HepG2 (cell line): ENCODE results near the gene GRIN3B. TPM values are rescaled to one million over a fixed set of nuclear protein-coding genes. Genes with fewer than 3 reads are reported as not detected.

Experiments
- AKNA ChIP-seq: sonication (generic); formaldehyde crosslinking; IDR thresholded peaks from 2 replicates; pipeline ENCODE4 v1.4.0; 2020; ENCODE audit warnings: missing genetic modification reagents, borderline replicate concordance
- DDIT3 ChIP-seq: sonication (generic); formaldehyde crosslinking; IDR thresholded peaks from 2 replicates; pipeline ENCODE4 v1.4.0; 2020; ENCODE audit warnings: mild to moderate bottlenecking, missing genetic modification reagents
- GPBP1L1 ChIP-seq: sonication (generic); formaldehyde crosslinking; IDR thresholded peaks from 2 replicates; pipeline ENCODE4 v1.5.0; 2020; ENCODE audit warnings: mild to moderate bottlenecking, missing genetic modification reagents
- HNF1B ChIP-seq: sonication (generic); formaldehyde crosslinking; IDR thresholded peaks from 2 replicates; pipeline ENCODE4 v1.5.1; 2020; ENCODE audit warnings: mild to moderate bottlenecking, moderate library complexity, missing genetic modification reagents
- HNRNPUL1 ChIP-seq: fragments of 200-400 bp; formaldehyde crosslinking; IDR thresholded peaks from 2 replicates; pipeline ENCODE4 v1.6.1; 2017; ENCODE audit warnings: low read depth, mild to moderate bottlenecking, low read length, moderate library complexity
- KDM3A ChIP-seq: IDR thresholded peaks from 2 replicates; pipeline ENCODE4 v1.6.1; 2018; ENCODE audit warnings: low read depth, missing compliant biosample characterization
- MTA1 ChIP-seq: sonication (generic); formaldehyde crosslinking; IDR thresholded peaks from 2 replicates; pipeline ENCODE4 v1.4.0; 2020; ENCODE audit warnings: missing genetic modification reagents, mild to moderate bottlenecking, borderline replicate concordance
- MXD4 ChIP-seq: IDR thresholded peaks from 2 replicates; pipeline ENCODE4 v1.6.1; 2016; ENCODE audit warnings: mild to moderate bottlenecking, missing biosample characterization, missing genetic modification reagents
- SKIL ChIP-seq: sonication (generic); formaldehyde crosslinking; IDR thresholded peaks from 2 replicates; pipeline ENCODE4 v1.8.0; 2022; ENCODE audit warnings: missing genetic modification reagents, mild to moderate bottlenecking, moderate library complexity, borderline replicate concordance
- TBP ChIP-seq: sonication (generic); formaldehyde crosslinking; IDR thresholded peaks from 2 replicates; pipeline ENCODE4 v1.5.0; 2020; ENCODE audit warnings: missing genetic modification reagents
- TCF12 ChIP-seq, 2 experiments: fragments of 450-650 bp in 1 of 2; sonication (generic) in 1 of 2; formaldehyde crosslinking in 1 of 2; IDR thresholded peaks; 2 replicates each; pipeline versions ENCODE4 v1.6.1 to v1.8.0; 2017 to 2022; ENCODE audit warnings: antibody characterized with exemption in 1 of 2, mild to moderate bottlenecking in 1 of 2, missing genetic modification reagents in 1 of 2, moderate library complexity in 1 of 2
- ZNF260 ChIP-seq: sonication (generic); formaldehyde crosslinking; IDR thresholded peaks from 2 replicates; pipeline ENCODE4 v1.4.0; 2020; ENCODE audit warnings: missing genetic modification reagents, low read depth, mild to moderate bottlenecking, borderline replicate concordance
- ZNF263 ChIP-seq: sonication (generic); formaldehyde crosslinking; IDR thresholded peaks from 2 replicates; pipeline ENCODE4 v1.4.0; 2020; ENCODE audit warnings: missing genetic modification reagents
- ZNF264 ChIP-seq: sonication (generic); formaldehyde crosslinking; IDR thresholded peaks from 2 replicates; pipeline ENCODE4 v1.4.0; 2020; ENCODE audit warnings: missing genetic modification reagents
- ZNF382 ChIP-seq: sonication (generic); formaldehyde crosslinking; IDR thresholded peaks from 2 replicates; pipeline ENCODE4 v1.5.0; 2020; ENCODE audit warnings: missing genetic modification reagents, mild to moderate bottlenecking, borderline replicate concordance
- ZNF569 ChIP-seq: sonication (generic); formaldehyde crosslinking; IDR thresholded peaks from 2 replicates; pipeline ENCODE4 v1.5.0; 2020; ENCODE audit warnings: mild to moderate bottlenecking, missing genetic modification reagents, moderate library complexity, borderline replicate concordance
- ZNF576 ChIP-seq: sonication (generic); formaldehyde crosslinking; IDR thresholded peaks from 2 replicates; pipeline ENCODE4 v1.4.0; 2020; ENCODE audit warnings: mild to moderate bottlenecking, missing genetic modification reagents
- polyA plus RNA-seq, 8 experiments: library from polyadenylated mRNA; depleted of rRNA in 3 of 8; stranded (reverse) in 7 of 8; unstranded in 1 of 8; fragments of >200 nt; fragmentation: Illumina TruSeq in 4 of 8; extraction: Trizol in 4 of 8; gene quantifications; 2 replicates each; pipeline versions ENCODE4 v1.2.1 to v1.2.3, GENCODE V29; 2011 to 2016; ENCODE audit warnings: low read depth in 4 of 8, missing spikeins in 1 of 8, mixed read lengths in 1 of 8; ENCODE audit not compliant: insufficient read depth in 1 of 8
- total RNA-seq, 5 experiments: library from RNA; depleted of rRNA; stranded (reverse); fragments of >200 nt; fragmentation: Illumina TruSeq; extraction: Trizol; gene quantifications; 2 replicates each; pipeline ENCODE4 v1.2.3, GENCODE V29; 2016; ENCODE audit warnings: low read depth in 1 of 5

GRIN3B gene
- total and polyA plus RNA-seq, 2 of the 13 experiments (the other 11 are each of a cell fraction or from before 2014, with no cell fraction given): 0.07 to 0.20 TPM

- peak; percentile 36; the same call in 1 of the 2 replicates for TF ChIP-seq KDM3A (CRISPR knock-in tag)
- TF ChIP-seq DDIT3: no peak
- TF ChIP-seq ZNF382 (CRISPR knock-in tag): no peak
- TF ChIP-seq ZNF260 (CRISPR knock-in tag): no peak
- TF ChIP-seq AKNA: no peak
- peak; percentile 78; the same call in 1 of the 2 replicates for TF ChIP-seq ZNF263 (CRISPR knock-in tag)
- TF ChIP-seq MXD4: peak; percentile 88
- TF ChIP-seq HNF1B (CRISPR knock-in tag): no peak
- TF ChIP-seq HNRNPUL1: no peak
- no peak for TF ChIP-seq TCF12 (IDR thresholded peaks at IDR 0.05)
- TF ChIP-seq TCF12 (CRISPR knock-in tag; IDR thresholded peaks at IDR 0.05): no peak
- no peak for TF ChIP-seq ZNF569
- TF ChIP-seq GPBP1L1 (CRISPR knock-in tag): no peak
- TF ChIP-seq SKIL (CRISPR knock-in tag): peak; percentile 75
- no peak; the same call in 1 of the 2 replicates for TF ChIP-seq ZNF576
- peak; percentile 73; the same call in 1 of the 2 replicates for TF ChIP-seq ZNF264 (CRISPR knock-in tag)
- no peak for TF ChIP-seq TBP (CRISPR knock-in tag)
- TF ChIP-seq MTA1 (CRISPR knock-in tag): peak; percentile 72; the same call in 1 of the 2 replicates
Measured at GRCh38 chr19:1050989-1051788, 51.0 kb downstream of the GRIN3B start (continued).
